NCI-H2081 treated with DMSO at 0.1 percent for 48 hours (cell line): ENCODE results near the gene UROC1.

Experiments used
- DNase-seq: peaks from one replicate; lab custom pipeline; 2025; lab: John Stamatoyannopoulos, UW

UROC1 gene

GRCh38 chr3:126516152-126516935, 1.2 kb downstream of the UROC1 start:
- no peak for DNase-seq

GRCh38 chr3:126515066-126515706, 2.4 kb downstream of the UROC1 start:
- no peak for DNase-seq

- no peak for DNase-seq
Measured at GRCh38 chr3:126514161-126514560, 3.4 kb downstream of the UROC1 start.

- DNase-seq = no peak
Measured at GRCh38 chr3:126512916-126513650, 4.5 kb downstream of the UROC1 start.

GRCh38 chr3:126512026-126512425, 5.5 kb downstream of the UROC1 start:
- no peak for DNase-seq

GRCh38 chr3:126511291-126511690, 6.3 kb downstream of the UROC1 start:
- no peak for DNase-seq

- DNase-seq = no peak
Measured at GRCh38 chr3:126510308-126510910, 7.2 kb downstream of the UROC1 start.

GRCh38 chr3:126509597-126510307, 7.8 kb downstream of the UROC1 start:
- no peak for DNase-seq

GRCh38 chr3:126508564-126508964, 9.0 kb downstream of the UROC1 start:
- no peak for DNase-seq

GRCh38 chr3:126507886-126508285, 9.7 kb downstream of the UROC1 start:
- no peak for DNase-seq

- no peak for DNase-seq
Measured at GRCh38 chr3:126503701-126504100, 13.9 kb downstream of the UROC1 start.

GRCh38 chr3:126502656-126503055, 14.9 kb downstream of the UROC1 start:
- no peak for DNase-seq

- no peak for DNase-seq
Measured at GRCh38 chr3:126501736-126502135, 15.8 kb downstream of the UROC1 start.

- DNase-seq = no peak
Measured at GRCh38 chr3:126501054-126501453, 16.5 kb downstream of the UROC1 start.

GRCh38 chr3:126500016-126500415, 17.6 kb downstream of the UROC1 start:
- DNase-seq = no peak

- DNase-seq = no peak
Measured at GRCh38 chr3:126499401-126499800, 18.2 kb downstream of the UROC1 start.

GRCh38 chr3:126498929-126499328, 18.6 kb downstream of the UROC1 start:
- no peak for DNase-seq

- no peak for DNase-seq
Measured at GRCh38 chr3:126498461-126498860, 19.1 kb downstream of the UROC1 start.

GRCh38 chr3:126497956-126498355, 19.6 kb downstream of the UROC1 start:
- DNase-seq = no peak

- DNase-seq = no peak
Measured at GRCh38 chr3:126496894-126497850, 20.4 kb downstream of the UROC1 start.

GRCh38 chr3:126495786-126496185, 21.8 kb downstream of the UROC1 start:
- no peak for DNase-seq
